Measurements from ENCODE around the gene APBA1.
"Not testable (repeated sequence)": the region's sequence is repeated elsewhere in the genome, so short reads cannot be mapped to it uniquely, and the experiment has no call there.

GRCh38 chr9:69409936-69410335 is 262.2 kb downstream of the APBA1 start:
- TF ChIP-seq, protein P1, sequence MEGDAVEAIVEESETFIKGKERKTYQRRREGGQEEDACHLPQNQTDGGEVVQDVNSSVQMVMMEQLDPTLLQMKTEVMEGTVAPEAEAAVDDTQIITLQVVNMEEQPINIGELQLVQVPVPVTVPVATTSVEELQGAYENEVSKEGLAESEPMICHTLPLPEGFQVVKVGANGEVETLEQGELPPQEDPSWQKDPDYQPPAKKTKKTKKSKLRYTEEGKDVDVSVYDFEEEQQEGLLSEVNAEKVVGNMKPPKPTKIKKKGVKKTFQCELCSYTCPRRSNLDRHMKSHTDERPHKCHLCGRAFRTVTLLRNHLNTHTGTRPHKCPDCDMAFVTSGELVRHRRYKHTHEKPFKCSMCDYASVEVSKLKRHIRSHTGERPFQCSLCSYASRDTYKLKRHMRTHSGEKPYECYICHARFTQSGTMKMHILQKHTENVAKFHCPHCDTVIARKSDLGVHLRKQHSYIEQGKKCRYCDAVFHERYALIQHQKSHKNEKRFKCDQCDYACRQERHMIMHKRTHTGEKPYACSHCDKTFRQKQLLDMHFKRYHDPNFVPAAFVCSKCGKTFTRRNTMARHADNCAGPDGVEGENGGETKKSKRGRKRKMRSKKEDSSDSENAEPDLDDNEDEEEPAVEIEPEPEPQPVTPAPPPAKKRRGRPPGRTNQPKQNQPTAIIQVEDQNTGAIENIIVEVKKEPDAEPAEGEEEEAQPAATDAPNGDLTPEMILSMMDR (IDR thresholded peaks at IDR 0.05), result not testable (repeated sequence)
- TF ChIP-seq POLR2A (IDR thresholded peaks at IDR 0.05), result not testable (repeated sequence)

All from heart left ventricle (tissue), 13 donors.